ENCODE results near the gene ATP8A1. TPM values are rescaled to one million over a fixed set of nuclear protein-coding genes. Genes with fewer than 3 reads are reported as not detected.

ATP8A1 gene
- total RNA-seq, 1 experiment from 2014 or later = 0.80 TPM

DNA sequence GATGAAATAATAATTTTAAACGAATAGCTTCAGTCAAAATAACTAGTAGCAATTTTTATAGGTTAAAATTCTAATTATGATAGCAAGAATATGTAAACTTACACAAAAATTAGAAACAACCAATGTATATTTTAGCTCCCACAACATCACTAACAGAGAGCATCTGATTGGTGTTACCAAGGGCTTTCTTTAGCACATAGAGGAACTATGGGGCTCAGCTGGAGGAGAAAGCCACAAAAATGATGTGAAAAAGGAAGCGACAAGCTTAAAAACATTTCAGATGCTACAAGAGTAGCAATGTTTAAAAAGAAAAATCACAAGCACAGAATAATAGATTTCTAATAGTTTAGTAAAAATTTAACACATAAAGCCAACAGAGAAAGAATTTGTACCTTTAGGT lies 56.3 kb downstream of the ATP8A1 start:
- Histone ChIP-seq H3K9me3 (ENCODE audit: control insufficient read depth, insufficient read depth, low read depth, low read length) (no peaks in the 10 kb centered on the region), H3K4me3 (ENCODE audit: low read depth in 2 of 2, low read length in 2 of 2) (no peak overlapping the region), H3K36me3 (ENCODE audit: control insufficient read depth, insufficient read depth, low read length) (no peaks in the 10 kb centered on the region), H3K27me3 (ENCODE audit: control insufficient read depth, insufficient read depth, low read length) (no peaks in the 10 kb centered on the region), H3K27ac (ENCODE audit: low read length) (no peak overlapping the region), H3K4me1 (ENCODE audit: control insufficient read depth, insufficient read depth, low read length) (no peaks in the 10 kb centered on the region)
- POLR2A ChIA-PET = no interaction called here
- CTCF ChIA-PET = no interaction called here
- BruUV-seq (replicated peaks) = no TSS peak
- in situ Hi-C loops (cut with HindIII; ENCODE audit: low pct_unique_long_range_greater_than_20kb, low sequenced_read_pairs) (no loop called here), intact Hi-C loops (cut with micrococcal nuclease; ENCODE audit: unreplicated experiment) (no loop called here)
- ATAC-seq (no peak), DNase-seq (ENCODE audit: low read depth, low spot score) (no peak)
- TF ChIP-seq, protein P1, sequence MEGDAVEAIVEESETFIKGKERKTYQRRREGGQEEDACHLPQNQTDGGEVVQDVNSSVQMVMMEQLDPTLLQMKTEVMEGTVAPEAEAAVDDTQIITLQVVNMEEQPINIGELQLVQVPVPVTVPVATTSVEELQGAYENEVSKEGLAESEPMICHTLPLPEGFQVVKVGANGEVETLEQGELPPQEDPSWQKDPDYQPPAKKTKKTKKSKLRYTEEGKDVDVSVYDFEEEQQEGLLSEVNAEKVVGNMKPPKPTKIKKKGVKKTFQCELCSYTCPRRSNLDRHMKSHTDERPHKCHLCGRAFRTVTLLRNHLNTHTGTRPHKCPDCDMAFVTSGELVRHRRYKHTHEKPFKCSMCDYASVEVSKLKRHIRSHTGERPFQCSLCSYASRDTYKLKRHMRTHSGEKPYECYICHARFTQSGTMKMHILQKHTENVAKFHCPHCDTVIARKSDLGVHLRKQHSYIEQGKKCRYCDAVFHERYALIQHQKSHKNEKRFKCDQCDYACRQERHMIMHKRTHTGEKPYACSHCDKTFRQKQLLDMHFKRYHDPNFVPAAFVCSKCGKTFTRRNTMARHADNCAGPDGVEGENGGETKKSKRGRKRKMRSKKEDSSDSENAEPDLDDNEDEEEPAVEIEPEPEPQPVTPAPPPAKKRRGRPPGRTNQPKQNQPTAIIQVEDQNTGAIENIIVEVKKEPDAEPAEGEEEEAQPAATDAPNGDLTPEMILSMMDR (IDR thresholded peaks at IDR 0.05) = no peak
- no peak for TF ChIP-seq SIN3A (IDR thresholded peaks at IDR 0.05; ENCODE audit: borderline replicate concordance, insufficient read depth, low read depth, low read length)
- TF ChIP-seq, protein P2, sequence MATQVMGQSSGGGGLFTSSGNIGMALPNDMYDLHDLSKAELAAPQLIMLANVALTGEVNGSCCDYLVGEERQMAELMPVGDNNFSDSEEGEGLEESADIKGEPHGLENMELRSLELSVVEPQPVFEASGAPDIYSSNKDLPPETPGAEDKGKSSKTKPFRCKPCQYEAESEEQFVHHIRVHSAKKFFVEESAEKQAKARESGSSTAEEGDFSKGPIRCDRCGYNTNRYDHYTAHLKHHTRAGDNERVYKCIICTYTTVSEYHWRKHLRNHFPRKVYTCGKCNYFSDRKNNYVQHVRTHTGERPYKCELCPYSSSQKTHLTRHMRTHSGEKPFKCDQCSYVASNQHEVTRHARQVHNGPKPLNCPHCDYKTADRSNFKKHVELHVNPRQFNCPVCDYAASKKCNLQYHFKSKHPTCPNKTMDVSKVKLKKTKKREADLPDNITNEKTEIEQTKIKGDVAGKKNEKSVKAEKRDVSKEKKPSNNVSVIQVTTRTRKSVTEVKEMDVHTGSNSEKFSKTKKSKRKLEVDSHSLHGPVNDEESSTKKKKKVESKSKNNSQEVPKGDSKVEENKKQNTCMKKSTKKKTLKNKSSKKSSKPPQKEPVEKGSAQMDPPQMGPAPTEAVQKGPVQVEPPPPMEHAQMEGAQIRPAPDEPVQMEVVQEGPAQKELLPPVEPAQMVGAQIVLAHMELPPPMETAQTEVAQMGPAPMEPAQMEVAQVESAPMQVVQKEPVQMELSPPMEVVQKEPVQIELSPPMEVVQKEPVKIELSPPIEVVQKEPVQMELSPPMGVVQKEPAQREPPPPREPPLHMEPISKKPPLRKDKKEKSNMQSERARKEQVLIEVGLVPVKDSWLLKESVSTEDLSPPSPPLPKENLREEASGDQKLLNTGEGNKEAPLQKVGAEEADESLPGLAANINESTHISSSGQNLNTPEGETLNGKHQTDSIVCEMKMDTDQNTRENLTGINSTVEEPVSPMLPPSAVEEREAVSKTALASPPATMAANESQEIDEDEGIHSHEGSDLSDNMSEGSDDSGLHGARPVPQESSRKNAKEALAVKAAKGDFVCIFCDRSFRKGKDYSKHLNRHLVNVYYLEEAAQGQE (IDR thresholded peaks at IDR 0.05; ENCODE audit: insufficient read depth in 1 of 2, low read depth in 2 of 2, low read length in 1 of 2) = no peak
- no peak for TF ChIP-seq POLR2AphosphoS5 (IDR thresholded peaks at IDR 0.05; ENCODE audit: low read depth, low read length)
- no peak for TF ChIP-seq TCF7L2 (IDR thresholded peaks at IDR 0.05; ENCODE audit: low read depth, low read length)

DNA sequence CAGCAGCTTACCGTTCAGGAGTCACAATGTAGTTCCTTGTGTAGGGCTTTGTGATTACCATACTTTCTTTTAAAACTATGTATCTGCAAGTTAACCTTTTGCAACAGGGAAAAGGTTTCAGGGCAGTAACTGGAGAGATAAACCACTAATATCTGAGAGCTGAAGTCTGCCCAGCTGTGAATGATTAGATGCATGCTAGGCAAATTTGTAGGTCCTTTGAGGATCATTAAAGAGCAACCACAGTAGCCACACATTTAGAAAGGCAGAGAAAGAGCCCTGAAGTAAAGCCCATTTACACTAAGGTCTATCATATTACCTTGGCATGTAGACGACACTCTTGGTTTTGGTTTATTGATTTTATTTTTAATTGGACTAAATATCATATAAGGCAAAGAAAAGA lies 60.0 kb downstream of the ATP8A1 start:
- ChIA-PET POLR2A (no interaction called here), CTCF (no interaction called here)
- Histone ChIP-seq H3K27me3 (ENCODE audit: control insufficient read depth, insufficient read depth, low read length) (no peaks in the 10 kb centered on the region), H3K9me3 (ENCODE audit: control insufficient read depth, insufficient read depth, low read depth, low read length) (no peaks in the 10 kb centered on the region), H3K27ac (ENCODE audit: low read length) (no peak overlapping the region), H3K4me3 (ENCODE audit: low read depth in 2 of 2, low read length in 2 of 2) (no peak overlapping the region), H3K4me1 (ENCODE audit: control insufficient read depth, insufficient read depth, low read length) (no peaks in the 10 kb centered on the region), H3K36me3 (ENCODE audit: control insufficient read depth, insufficient read depth, low read length) (no peaks in the 10 kb centered on the region)
- DNase-seq (ENCODE audit: low read depth, low spot score) = no peak
- in situ Hi-C loops (cut with HindIII; ENCODE audit: low pct_unique_long_range_greater_than_20kb, low sequenced_read_pairs) = no loop called here
- ATAC-seq = no peak
- TF ChIP-seq TCF7L2 (IDR thresholded peaks at IDR 0.05; ENCODE audit: low read depth, low read length) (no peak), SIN3A (IDR thresholded peaks at IDR 0.05; ENCODE audit: borderline replicate concordance, insufficient read depth, low read depth, low read length) (no peak), POLR2AphosphoS5 (IDR thresholded peaks at IDR 0.05; ENCODE audit: low read depth, low read length) (no peak)
- TF ChIP-seq, protein P2 (IDR thresholded peaks at IDR 0.05; ENCODE audit: insufficient read depth in 1 of 2, low read depth in 2 of 2, low read length in 1 of 2) = no peak
- BruUV-seq (replicated peaks) = no TSS peak
- intact Hi-C loops (cut with micrococcal nuclease; ENCODE audit: unreplicated experiment) = no loop called here
